Measurements from ENCODE around the gene SSBP1. TPM values are rescaled to one million over a fixed set of nuclear protein-coding genes. Genes with fewer than 3 reads are reported as not detected.

The SSBP1 gene
- total RNA-seq, 1 donor from 2014 or later: 116 TPM

DNA sequence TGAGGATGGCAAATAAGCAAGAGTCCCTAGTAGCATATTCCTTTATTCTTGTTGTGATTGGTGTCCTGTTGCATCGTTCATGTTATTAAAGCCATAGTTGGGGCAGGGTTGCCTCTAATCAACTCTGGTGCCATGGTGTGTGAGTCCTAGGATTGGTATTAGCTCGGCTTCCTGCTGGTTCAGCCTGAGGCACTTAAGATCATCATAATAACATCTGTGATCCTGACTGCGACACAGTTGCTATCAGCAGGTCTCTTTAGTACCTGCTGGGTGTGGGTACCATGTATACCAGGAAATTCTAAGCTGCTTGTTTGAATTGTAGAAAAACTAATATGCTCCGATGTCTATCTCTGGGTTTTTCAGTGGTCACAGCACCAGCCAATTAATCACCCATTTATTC lies 28.4 kb upstream of the SSBP1 start:
- DNase-seq (ENCODE audit: extremely low spot score, unreplicated experiment): no peak
- Mint-ChIP-seq H3K27me3 (peaks cover 9% of the 10 kb centered on the region), H3K4me1 (ENCODE audit: unreplicated experiment) (no peaks in the 10 kb centered on the region), H3K4me3 (no peak overlapping the region), H3K27ac (no peak overlapping the region), H3K9me3 (no peaks in the 10 kb centered on the region), H3K36me3 (no peaks in the 10 kb centered on the region)
- no peak for TF ChIP-seq CTCF (conservative IDR thresholded peaks at IDR 0.05)

DNA sequence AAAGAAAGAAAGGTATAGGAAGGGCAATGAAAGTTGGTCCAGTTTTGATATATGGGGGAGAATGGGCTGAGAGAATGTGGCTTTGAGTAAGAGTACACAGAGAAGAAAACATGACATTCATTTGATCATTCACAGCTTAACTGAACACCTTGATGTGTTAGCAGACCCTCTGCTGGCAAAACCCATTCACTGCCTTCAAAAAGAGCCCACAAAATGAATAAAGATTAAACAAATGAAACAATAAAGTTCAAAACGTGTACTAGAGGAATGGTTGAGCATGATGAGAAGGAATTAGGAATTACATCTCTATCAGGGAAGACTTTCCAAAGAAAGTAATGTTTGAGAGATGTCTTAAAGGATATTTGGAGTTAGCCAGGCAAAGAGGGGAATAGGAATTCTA lies 27.9 kb upstream of the SSBP1 start:
- TF ChIP-seq CTCF (conservative IDR thresholded peaks at IDR 0.05): no peak
- H3K9me3 Mint-ChIP-seq: no peaks in the 10 kb centered on the region
- DNase-seq (ENCODE audit: extremely low spot score, unreplicated experiment): no peak

GRCh38 chr7:141712603-141713255 lies 25.4 kb upstream of the SSBP1 start:
- H3K4me3 Mint-ChIP-seq: no peak overlapping the region
- H3K4me1 Mint-ChIP-seq (ENCODE audit: unreplicated experiment): no peaks in the 10 kb centered on the region

More for the DNA sequence above, 27.9 kb upstream of the SSBP1 start:
- Mint-ChIP-seq H3K4me1 (ENCODE audit: unreplicated experiment) (no peaks in the 10 kb centered on the region), H3K36me3 (no peaks in the 10 kb centered on the region), H3K27me3 (peaks cover 7% of the 10 kb centered on the region), H3K4me3 (no peak overlapping the region), H3K27ac (no peak overlapping the region)

GRCh38 chr7:141713890-141714289 lies 24.3 kb upstream of the SSBP1 start:
- no peaks in the 10 kb centered on the region for H3K9me3 Mint-ChIP-seq
- H3K4me3 Mint-ChIP-seq: no peak overlapping the region
- TF ChIP-seq CTCF (conservative IDR thresholded peaks at IDR 0.05): no peak
- no peaks in the 10 kb centered on the region for H3K27me3 Mint-ChIP-seq
- no peaks in the 10 kb centered on the region for H3K4me1 Mint-ChIP-seq (ENCODE audit: unreplicated experiment)
- no peak overlapping the region for H3K27ac Mint-ChIP-seq
- no peak for DNase-seq (ENCODE audit: extremely low spot score, unreplicated experiment)
- H3K36me3 Mint-ChIP-seq: no peaks in the 10 kb centered on the region

More at GRCh38 chr7:141712603-141713255, 25.4 kb upstream of the SSBP1 start:
- no peaks in the 10 kb centered on the region for H3K9me3 Mint-ChIP-seq
- no peak for DNase-seq (ENCODE audit: extremely low spot score, unreplicated experiment)
- no peaks in the 10 kb centered on the region for H3K36me3 Mint-ChIP-seq
- H3K27ac Mint-ChIP-seq: no peak overlapping the region
- no peak for TF ChIP-seq CTCF (conservative IDR thresholded peaks at IDR 0.05)
- no peaks in the 10 kb centered on the region for H3K27me3 Mint-ChIP-seq

DNA sequence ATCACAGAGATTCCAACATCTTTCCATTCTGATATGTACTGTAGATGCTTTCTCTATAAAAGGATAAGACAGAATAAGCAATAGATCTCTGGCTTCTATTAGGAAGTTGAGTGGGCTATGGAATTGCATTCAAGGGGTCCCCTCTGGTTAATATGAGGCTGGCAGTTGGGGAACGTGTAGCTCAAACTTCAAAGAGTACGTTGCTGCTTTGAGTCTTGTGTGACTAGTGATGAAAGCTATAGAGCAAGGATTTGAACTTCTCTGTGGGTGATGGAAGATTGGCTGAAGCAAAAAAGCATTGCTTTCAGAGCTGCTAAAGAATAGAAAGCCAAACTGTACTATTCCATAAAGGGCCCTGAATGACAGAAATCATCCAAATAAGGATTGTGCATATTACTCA lies 23.6 kb upstream of the SSBP1 start:
- TF ChIP-seq CTCF (conservative IDR thresholded peaks at IDR 0.05): no peak
- Mint-ChIP-seq H3K27me3 (no peaks in the 10 kb centered on the region), H3K4me3 (no peak overlapping the region), H3K9me3 (no peaks in the 10 kb centered on the region), H3K36me3 (no peaks in the 10 kb centered on the region), H3K27ac (no peak overlapping the region), H3K4me1 (ENCODE audit: unreplicated experiment) (no peaks in the 10 kb centered on the region)
- DNase-seq (ENCODE audit: extremely low spot score, unreplicated experiment): no peak
